BLaER1 (cell line): Measurements from ENCODE around the gene AGBL1.

Experiments
- H3K27ac ChIP-seq: shearing (Covaris generic); formaldehyde crosslinking; 2 replicates; pipeline ENCODE4 v1.8.1; 2022
- H3K27me3 ChIP-seq: shearing (Covaris generic); formaldehyde crosslinking; 2 replicates; pipeline ENCODE4 v1.8.1; 2022
- H3K36me3 ChIP-seq: shearing (Covaris generic); formaldehyde crosslinking; 2 replicates; pipeline ENCODE4 v1.8.1; 2022
- H3K4me1 ChIP-seq: shearing (Covaris generic); formaldehyde crosslinking; 2 replicates; pipeline ENCODE4 v1.8.1; 2022
- H3K4me2 ChIP-seq: shearing (Covaris generic); formaldehyde crosslinking; 2 replicates; pipeline ENCODE4 v1.8.1; 2022
- H3K4me3 ChIP-seq: shearing (Covaris generic); formaldehyde crosslinking; 2 replicates; pipeline ENCODE4 v1.8.1; 2022
- H3K9ac ChIP-seq: shearing (Covaris generic); formaldehyde crosslinking; 2 replicates; pipeline ENCODE4 v1.8.1; 2022
- H3K9me3 ChIP-seq: shearing (Covaris generic); formaldehyde crosslinking; 2 replicates; pipeline ENCODE4 v1.8.1; 2022
- H4K20me1 ChIP-seq: shearing (Covaris generic); formaldehyde crosslinking; 2 replicates; pipeline ENCODE4 v1.8.1; 2022
- Cebpa-rat ChIP-seq: shearing (Covaris generic); IDR thresholded peaks from 2 replicates; pipeline ENCODE4 v1.8.1; 2022

The AGBL1 gene

DNA sequence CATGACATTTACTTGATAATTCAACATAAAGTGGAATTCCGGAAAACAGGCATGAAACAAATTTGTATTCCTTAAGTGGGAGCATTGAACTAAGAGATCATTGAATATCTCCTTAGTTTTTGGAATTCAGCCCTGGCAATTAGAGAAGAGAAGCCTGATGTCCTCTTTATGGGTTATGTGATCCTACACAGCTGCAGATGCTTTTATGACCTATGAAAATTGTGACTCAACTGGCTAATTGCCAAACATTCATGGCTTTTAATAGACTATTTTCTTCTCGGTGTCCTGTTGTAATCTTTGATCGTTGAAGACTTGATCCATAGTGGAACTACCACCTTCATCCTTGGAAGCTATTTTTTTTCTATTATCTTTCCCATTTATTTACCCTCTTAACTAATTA is 46.1 kb downstream of the AGBL1 start:
- Histone ChIP-seq H3K9me3 (no peaks in the 10 kb centered on the region), H3K36me3 (no peaks in the 10 kb centered on the region), H3K4me1 (no peaks in the 10 kb centered on the region), H3K27ac (no peak overlapping the region), H3K9ac (no peak overlapping the region), H4K20me1 (no peaks in the 10 kb centered on the region), H3K27me3 (no peaks in the 10 kb centered on the region), H3K4me2 (no peak overlapping the region), H3K4me3 (no peak overlapping the region)
- TF ChIP-seq Cebpa-rat: no peak

DNA sequence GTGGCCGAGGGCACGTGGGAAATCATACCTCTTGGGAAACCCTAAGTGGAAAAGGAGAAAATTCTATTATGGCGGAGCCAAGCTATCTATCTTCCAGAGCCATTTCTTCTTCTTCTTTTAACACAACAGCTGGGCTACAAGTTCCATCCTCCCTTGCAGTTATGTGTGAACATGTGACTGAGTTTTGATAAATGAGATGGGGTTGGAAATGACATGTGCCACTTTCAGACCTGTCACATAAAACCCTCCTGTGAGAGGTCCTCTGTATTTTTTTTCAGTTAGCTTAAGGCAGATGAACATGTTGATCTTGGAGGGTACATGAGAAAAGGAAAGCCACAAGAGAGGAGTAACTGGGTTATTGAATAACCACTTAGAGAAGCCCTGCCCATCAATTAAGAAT is 47.9 kb downstream of the AGBL1 start:
- Histone ChIP-seq H3K4me1 (no peaks in the 10 kb centered on the region), H3K27ac (no peak overlapping the region), H3K27me3 (no peaks in the 10 kb centered on the region), H3K36me3 (no peaks in the 10 kb centered on the region), H3K4me3 (no peak overlapping the region), H4K20me1 (no peaks in the 10 kb centered on the region), H3K9me3 (no peaks in the 10 kb centered on the region), H3K4me2 (no peak overlapping the region), H3K9ac (no peak overlapping the region)
- TF ChIP-seq Cebpa-rat: no peak

DNA sequence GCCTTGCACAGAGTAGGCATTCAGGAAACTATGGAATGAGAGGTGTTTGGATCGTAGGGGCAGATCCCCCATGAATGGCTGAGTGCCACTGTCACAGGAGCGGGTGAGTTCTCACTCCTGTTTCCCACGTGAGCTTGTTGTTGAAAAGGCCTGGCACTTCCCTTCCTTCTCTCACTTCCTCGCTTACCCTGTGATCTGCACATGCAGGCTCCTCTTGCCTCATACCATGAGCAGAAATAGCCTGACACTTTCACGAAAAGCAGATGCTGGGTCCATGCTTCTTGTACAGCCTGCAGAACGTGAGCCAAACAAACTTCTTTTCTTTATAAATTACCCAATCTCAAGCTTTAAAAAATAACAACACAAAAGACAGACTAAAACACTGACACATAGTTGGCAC is 55.4 kb downstream of the AGBL1 start:
- no peak overlapping the region for H3K4me3 ChIP-seq
- H3K27ac ChIP-seq: no peak overlapping the region
- no peaks in the 10 kb centered on the region for H3K9me3 ChIP-seq
- H4K20me1 ChIP-seq: no peaks in the 10 kb centered on the region
- no peak for TF ChIP-seq Cebpa-rat
- H3K9ac ChIP-seq: no peak overlapping the region
- H3K27me3 ChIP-seq: no peaks in the 10 kb centered on the region
- 0 out of 2 replicates have a peak, but pooled peaks cover 6% of the 10 kb centered on the region for H3K4me1 ChIP-seq
- no peaks in the 10 kb centered on the region for H3K36me3 ChIP-seq
- no peak overlapping the region for H3K4me2 ChIP-seq

DNA sequence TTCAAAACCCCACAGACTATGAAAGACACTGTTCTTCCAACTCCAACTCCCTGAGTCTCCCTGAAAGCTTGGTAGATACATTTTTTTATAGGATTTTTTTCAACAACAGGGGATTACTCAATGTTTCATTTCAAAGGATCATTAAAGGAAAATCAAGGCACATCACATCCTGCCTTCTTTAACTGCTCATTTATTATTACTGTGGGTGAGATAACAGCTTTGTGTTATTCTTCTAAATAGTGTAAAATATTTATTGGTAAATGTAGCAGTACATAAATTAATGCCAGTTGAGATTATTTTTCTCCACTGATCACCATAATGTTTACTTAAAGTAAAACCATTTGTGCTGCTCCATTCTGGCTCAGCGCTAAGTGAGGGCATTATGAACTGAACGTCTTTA is 57.2 kb downstream of the AGBL1 start:
- TF ChIP-seq Cebpa-rat: no peak
- H3K4me3 ChIP-seq: no peak overlapping the region
- no peaks in the 10 kb centered on the region for H3K9me3 ChIP-seq
- H3K36me3 ChIP-seq: no peaks in the 10 kb centered on the region
- 0 out of 2 replicates have a peak, but pooled peaks cover 6% of the 10 kb centered on the region for H3K4me1 ChIP-seq
- no peaks in the 10 kb centered on the region for H3K27me3 ChIP-seq
- no peak overlapping the region for H3K9ac ChIP-seq
- H4K20me1 ChIP-seq: no peaks in the 10 kb centered on the region
- no peak overlapping the region for H3K27ac ChIP-seq
- H3K4me2 ChIP-seq: no peak overlapping the region

DNA sequence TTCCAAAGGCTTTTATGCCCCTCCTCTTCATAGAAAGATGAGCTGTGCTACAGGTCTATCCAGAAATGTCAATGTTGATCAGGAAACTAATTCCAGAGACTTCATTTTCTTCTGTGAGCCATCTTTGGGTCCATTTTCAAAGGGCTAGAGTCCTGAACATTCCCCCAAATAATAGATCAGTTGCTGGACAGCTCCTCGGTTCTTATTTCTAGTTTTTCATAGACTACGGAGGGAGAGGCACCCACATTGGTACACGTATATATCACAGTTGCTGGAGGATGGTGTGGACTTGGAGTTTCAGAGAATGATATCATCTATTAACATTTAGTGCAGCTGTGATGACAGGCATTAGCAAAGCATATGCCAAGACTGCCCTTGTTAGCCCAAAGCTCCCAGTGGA is 59.1 kb downstream of the AGBL1 start:
- H3K4me1 ChIP-seq: 0 out of 2 replicates have a peak, but pooled peaks cover 6% of the 10 kb centered on the region
- H3K9me3 ChIP-seq: no peaks in the 10 kb centered on the region
- H3K27me3 ChIP-seq: no peaks in the 10 kb centered on the region
- no peak overlapping the region for H3K4me3 ChIP-seq
- no peak overlapping the region for H3K9ac ChIP-seq
- H3K27ac ChIP-seq: no peak overlapping the region
- H3K4me2 ChIP-seq: no peak overlapping the region
- H3K36me3 ChIP-seq: no peaks in the 10 kb centered on the region
- no peaks in the 10 kb centered on the region for H4K20me1 ChIP-seq
- no peak for TF ChIP-seq Cebpa-rat

DNA sequence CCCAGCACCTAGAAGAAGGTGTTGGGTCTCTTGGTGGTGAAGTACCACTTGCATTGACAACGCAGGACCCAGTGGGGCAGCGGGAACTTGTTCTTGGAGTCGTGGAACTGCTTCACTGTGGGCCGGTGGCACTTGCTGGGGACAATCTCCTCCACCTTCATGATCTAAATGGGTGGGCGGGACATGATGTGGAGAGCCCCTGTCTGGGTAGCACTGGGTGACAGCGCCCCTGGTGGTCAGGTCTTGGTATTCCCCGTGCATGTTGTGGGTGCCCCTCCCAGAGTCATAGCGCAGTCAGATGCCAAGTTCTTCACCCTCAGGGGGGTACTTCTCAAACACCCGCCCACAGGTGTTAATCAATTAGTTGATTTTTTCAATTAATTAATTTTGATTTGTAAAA is 60.2 kb downstream of the AGBL1 start:
- no peak for TF ChIP-seq Cebpa-rat
- Histone ChIP-seq H4K20me1 (no peaks in the 10 kb centered on the region), H3K4me3 (no peak overlapping the region), H3K4me1 (no peaks in the 10 kb centered on the region), H3K4me2 (no peak overlapping the region), H3K27me3 (no peaks in the 10 kb centered on the region), H3K27ac (no peak overlapping the region), H3K36me3 (no peaks in the 10 kb centered on the region), H3K9me3 (no peaks in the 10 kb centered on the region; the same call in 1 of the 2 replicates), H3K9ac (no peak overlapping the region)

DNA sequence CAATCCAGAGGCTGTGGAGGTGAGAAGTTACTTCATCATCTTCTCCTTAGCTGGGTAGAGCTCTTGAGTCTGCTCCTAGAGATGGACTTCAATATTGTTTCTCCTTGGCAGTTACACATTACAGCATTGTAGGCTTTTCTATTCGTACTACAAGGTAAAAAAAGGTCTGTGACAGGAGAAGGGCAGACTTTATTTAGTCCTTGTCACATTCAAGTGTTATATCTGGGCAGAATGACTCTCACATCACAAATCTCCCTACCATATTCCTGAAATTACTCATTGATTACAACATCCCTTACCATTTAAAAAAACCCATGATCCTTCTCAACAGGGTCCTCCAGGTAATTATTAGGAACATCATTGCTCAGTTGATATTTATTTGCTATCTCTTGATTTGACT is 75.0 kb downstream of the AGBL1 start:
- Histone ChIP-seq H3K4me2 (no peak overlapping the region), H3K4me1 (no peaks in the 10 kb centered on the region), H3K9ac (no peak overlapping the region), H3K27ac (no peak overlapping the region), H3K27me3 (no peaks in the 10 kb centered on the region), H3K36me3 (no peaks in the 10 kb centered on the region), H3K4me3 (no peak overlapping the region), H3K9me3 (peaks cover 6% of the 10 kb centered on the region; the same call in 1 of the 2 replicates), H4K20me1 (no peaks in the 10 kb centered on the region)
- no peak for TF ChIP-seq Cebpa-rat

DNA sequence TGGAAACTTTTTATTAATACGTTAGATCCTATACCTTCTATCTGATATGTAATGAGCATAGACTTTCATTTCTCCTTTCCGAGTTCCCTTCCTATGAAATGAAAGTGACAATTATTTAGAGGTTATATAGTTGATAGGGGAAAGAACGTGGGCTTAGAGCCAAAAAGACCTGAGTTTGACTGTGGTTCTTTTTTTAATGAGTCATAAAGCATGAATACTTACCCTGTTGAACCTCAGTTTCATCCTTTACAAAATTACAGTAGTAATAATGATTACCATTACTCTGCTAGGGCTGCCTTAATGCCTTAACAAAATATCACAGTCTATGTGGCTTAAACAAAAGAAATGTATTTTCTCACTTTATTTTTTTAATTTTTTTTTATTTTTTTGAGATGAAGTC is 75.9 kb downstream of the AGBL1 start:
- Histone ChIP-seq H3K36me3 (no peaks in the 10 kb centered on the region), H3K9ac (no peak overlapping the region), H3K9me3 (peaks cover 6% of the 10 kb centered on the region; the same call in 1 of the 2 replicates), H4K20me1 (no peaks in the 10 kb centered on the region), H3K4me1 (peaks cover 2% of the 10 kb centered on the region), H3K4me2 (no peak overlapping the region), H3K4me3 (no peak overlapping the region), H3K27me3 (no peaks in the 10 kb centered on the region), H3K27ac (no peak overlapping the region)
- TF ChIP-seq Cebpa-rat: no peak

DNA sequence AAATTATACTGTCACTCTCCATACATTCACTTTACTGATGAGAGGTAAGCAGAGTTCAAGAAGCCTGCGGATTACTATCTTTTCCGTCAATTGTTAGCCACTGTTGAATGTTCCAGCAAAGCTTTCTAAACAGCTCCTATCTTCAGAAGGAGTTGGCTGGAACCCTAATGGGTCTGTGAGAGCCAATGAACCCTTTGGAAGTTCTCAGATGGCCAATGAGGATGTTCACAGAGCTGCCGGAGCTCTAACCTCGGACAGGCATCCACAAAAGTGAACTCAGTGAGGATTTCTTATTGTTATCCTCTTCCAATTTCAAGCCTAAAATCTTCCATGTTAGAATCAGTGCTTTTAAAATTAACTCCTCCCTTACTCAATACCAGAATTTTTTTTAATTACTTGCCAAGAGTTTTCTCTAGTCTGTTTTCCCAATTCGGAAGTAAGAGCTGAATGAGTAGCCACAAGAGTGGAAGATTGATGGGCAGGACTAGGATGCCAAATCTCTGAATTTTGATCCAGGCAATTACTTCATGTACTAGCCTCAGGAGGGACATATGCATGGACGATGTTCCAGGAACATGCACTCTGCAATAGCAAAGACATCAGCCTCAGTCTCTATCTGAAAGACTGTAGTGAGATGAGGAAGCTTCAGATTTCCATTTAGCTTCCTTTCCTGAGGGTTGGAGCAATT is 78.1 kb downstream of the AGBL1 start:
- no peak for TF ChIP-seq Cebpa-rat

DNA sequence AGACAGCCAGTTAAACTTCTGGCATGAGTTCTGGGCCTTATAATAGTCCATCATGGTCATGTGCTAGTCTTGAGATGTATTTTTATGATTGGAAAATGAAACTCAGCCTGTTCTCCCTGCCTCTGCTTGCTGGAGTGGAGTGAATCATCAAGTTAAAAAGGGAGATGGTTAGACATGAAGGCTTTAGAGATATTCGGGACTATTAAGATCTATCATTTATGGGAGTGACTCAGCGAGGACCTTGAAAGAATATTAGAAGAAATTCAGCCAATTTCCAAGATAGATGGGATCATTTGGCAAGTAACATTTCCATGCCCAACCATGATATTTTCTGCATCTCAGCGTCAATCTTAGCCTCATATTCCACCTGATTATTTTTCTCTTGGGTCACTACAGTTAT is 79.8 kb downstream of the AGBL1 start:
- Histone ChIP-seq H3K27me3 (no peaks in the 10 kb centered on the region), H3K4me1 (peaks cover 31% of the 10 kb centered on the region), H3K27ac (no peak overlapping the region), H3K36me3 (no peaks in the 10 kb centered on the region), H4K20me1 (no peaks in the 10 kb centered on the region), H3K9ac (no peak overlapping the region), H3K4me2 (no peak overlapping the region), H3K9me3 (no peaks in the 10 kb centered on the region), H3K4me3 (no peak overlapping the region)
- no peak for TF ChIP-seq Cebpa-rat

More for the DNA sequence above, 78.1 kb downstream of the AGBL1 start:
- H3K27ac ChIP-seq: no peak overlapping the region
- no peak overlapping the region for H3K9ac ChIP-seq
- no peak overlapping the region for H3K4me2 ChIP-seq
- no peaks in the 10 kb centered on the region for H3K27me3 ChIP-seq
- H4K20me1 ChIP-seq: no peaks in the 10 kb centered on the region
- H3K4me1 ChIP-seq: peaks cover 24% of the 10 kb centered on the region
- H3K9me3 ChIP-seq: no peaks in the 10 kb centered on the region
- no peak overlapping the region for H3K4me3 ChIP-seq
- no peaks in the 10 kb centered on the region for H3K36me3 ChIP-seq

DNA sequence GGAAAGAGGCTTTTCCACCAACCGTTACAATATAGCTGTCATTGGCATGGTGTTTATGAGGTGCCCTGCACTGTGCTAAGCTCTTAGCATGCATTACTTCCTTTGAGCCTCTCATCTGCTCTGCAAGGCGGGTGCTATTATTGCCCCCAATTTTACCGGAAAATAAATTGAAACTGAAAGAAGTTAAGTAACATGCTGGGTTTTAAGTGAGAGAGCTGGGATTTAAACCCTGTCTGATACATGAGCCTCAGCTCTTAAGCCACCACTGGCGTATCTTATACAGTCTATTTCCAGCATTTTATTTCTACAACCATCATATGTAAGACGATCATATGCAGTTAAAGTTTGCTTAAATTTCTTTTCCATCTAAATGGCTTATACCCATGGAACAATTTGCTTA is 81.6 kb downstream of the AGBL1 start:
- no peak overlapping the region for H3K27ac ChIP-seq
- H3K4me3 ChIP-seq: no peak overlapping the region
- H3K4me1 ChIP-seq: peaks cover 42% of the 10 kb centered on the region
- H3K9ac ChIP-seq: no peak overlapping the region
- TF ChIP-seq Cebpa-rat: no peak
- H3K4me2 ChIP-seq: peak overlapping the region; percentile 66
- no peaks in the 10 kb centered on the region for H3K9me3 ChIP-seq
- no peaks in the 10 kb centered on the region for H3K27me3 ChIP-seq
- no peaks in the 10 kb centered on the region for H4K20me1 ChIP-seq
- no peaks in the 10 kb centered on the region for H3K36me3 ChIP-seq
